ENCODE results near the gene RAX.

DNA sequence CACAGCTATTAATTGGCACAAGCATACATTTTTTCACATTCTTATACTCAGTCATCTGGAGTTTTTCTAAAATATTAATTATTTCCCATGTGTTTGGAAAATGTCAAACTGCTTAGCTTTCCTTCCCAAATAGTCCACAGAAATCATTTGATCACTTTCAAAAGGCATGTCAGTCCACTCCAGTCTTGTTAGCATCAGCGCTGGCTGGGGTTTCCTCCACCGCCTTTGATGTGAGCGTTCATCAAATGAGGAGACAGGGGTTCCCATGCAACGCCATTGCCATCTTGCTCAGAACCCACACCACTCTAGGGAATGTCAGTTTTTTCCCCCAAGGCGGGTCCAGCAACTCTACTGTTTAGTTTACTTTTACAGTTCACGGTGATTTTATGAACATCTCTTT, 13.1 kb upstream of the RAX start:
- no peak for TF ChIP-seq EZH2 (IDR thresholded peaks at IDR 0.05; ENCODE audit: low read depth, low read length, severe bottlenecking)
- no peak for TF ChIP-seq PHF8 (conservative IDR thresholded peaks at IDR 0.05; ENCODE audit: low read depth, low read length)
- TF ChIP-seq TCF12 (IDR thresholded peaks at IDR 0.05; ENCODE audit: low read depth, low read length), result no peak
- TF ChIP-seq POLR2A (IDR thresholded peaks at IDR 0.05; ENCODE audit: control extremely low read depth in 1 of 2, low read depth in 2 of 2, low read length in 2 of 2), result no peak
- no peak for TF ChIP-seq RBBP5 (IDR thresholded peaks at IDR 0.05; ENCODE audit: borderline replicate concordance, low read depth, low read length)
